Tibial artery (tissue), 4 donors: ENCODE results near the gene PARP11.

Experiments used
- DNase-seq, 2 donors: peaks; one replicate each; pipeline ENCODE4 v3.0.0-alpha.2; 2019
- H3K27ac ChIP-seq, 2 donors: fragments of 200-600 bp; sonication (generic) in 1 of 2; 1 replicate in 1 of 2; 2 replicates in 1 of 2; pipeline ENCODE4 v1.5.1; 2018 to 2019; ENCODE audit warnings: mild to moderate bottlenecking in 1 of 2
- H3K27me3 ChIP-seq, 2 donors: fragments of 200-600 bp; sonication (generic) in 1 of 2; one replicate each; pipeline versions ENCODE4 v1.5.1 to v1.6.0; 2016 to 2019
- H3K36me3 ChIP-seq, 3 donors: fragments of 200-600 bp; sonication (generic) in 2 of 3; one replicate each; pipeline ENCODE4 v1.5.1; 2016 to 2019; ENCODE audit warnings: mild to moderate bottlenecking in 2 of 3
- H3K4me1 ChIP-seq, 4 donors: fragments of 200-600 bp; sonication (generic) in 2 of 4; 1 replicate in 3 of 4; 2 replicates in 1 of 4; pipeline ENCODE4 v1.5.1; 2016 to 2019
- H3K4me3 ChIP-seq, 2 donors: fragments of 200-600 bp; sonication (generic) in 1 of 2; 1 replicate in 1 of 2; 2 replicates in 1 of 2; pipeline ENCODE4 v1.5.1; 2018 to 2019; ENCODE audit warnings: mild to moderate bottlenecking in 2 of 2
- H3K9me3 ChIP-seq, 3 donors: fragments of 200-600 bp; sonication (generic) in 1 of 3; one replicate each; pipeline ENCODE4 v1.5.1; 2016 to 2019
- intact Hi-C: fragments of 100-400 bp; cut with DNase I; formaldehyde crosslinking; loops from one replicate; pipeline ENCODE4 v1.15.0; 2023; ENCODE audit warnings: low total_unique reads
- TF ChIP-seq, protein P1 (sequence below), 2 experiments: fragments of 200-600 bp in 1 of 2; fragments of 450-650 bp in 1 of 2; IDR thresholded peaks; one replicate each; pipeline ENCODE4 v1.5.1; 2017 to 2019; ENCODE audit warnings: antibody characterized with exemption in 2 of 2, mild to moderate bottlenecking in 1 of 2, moderate library complexity in 1 of 2

PARP11 gene

DNA sequence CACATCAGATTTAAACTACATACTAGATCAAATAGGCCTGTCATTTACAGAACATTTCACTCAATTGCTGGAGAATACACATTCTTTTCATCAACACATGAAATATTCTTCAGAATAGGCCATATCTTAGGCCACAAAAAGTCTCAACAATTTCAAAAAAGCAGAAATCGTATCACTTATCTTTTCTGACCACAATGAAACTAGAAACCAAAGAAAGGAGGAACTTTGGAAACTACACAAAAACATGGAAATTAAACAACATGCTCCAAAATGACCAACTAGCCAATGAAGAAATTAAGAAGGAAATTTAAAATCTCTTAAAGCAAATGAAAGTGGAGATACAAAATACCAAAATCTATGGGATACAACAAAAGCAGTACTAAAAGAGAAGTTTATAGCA is 35.1 kb downstream of the PARP11 start:
- H3K4me1 ChIP-seq: no peaks in the 10 kb centered on the region
- no peak overlapping the region for H3K27ac ChIP-seq
- no peaks in the 10 kb centered on the region for H3K27me3 ChIP-seq
- no peaks in the 10 kb centered on the region for H3K9me3 ChIP-seq
- no peak for DNase-seq
- no peak overlapping the region for H3K4me3 ChIP-seq
- no peaks in the 10 kb centered on the region for H3K36me3 ChIP-seq
- intact Hi-C loops: no loop called here
- TF ChIP-seq, protein P1, sequence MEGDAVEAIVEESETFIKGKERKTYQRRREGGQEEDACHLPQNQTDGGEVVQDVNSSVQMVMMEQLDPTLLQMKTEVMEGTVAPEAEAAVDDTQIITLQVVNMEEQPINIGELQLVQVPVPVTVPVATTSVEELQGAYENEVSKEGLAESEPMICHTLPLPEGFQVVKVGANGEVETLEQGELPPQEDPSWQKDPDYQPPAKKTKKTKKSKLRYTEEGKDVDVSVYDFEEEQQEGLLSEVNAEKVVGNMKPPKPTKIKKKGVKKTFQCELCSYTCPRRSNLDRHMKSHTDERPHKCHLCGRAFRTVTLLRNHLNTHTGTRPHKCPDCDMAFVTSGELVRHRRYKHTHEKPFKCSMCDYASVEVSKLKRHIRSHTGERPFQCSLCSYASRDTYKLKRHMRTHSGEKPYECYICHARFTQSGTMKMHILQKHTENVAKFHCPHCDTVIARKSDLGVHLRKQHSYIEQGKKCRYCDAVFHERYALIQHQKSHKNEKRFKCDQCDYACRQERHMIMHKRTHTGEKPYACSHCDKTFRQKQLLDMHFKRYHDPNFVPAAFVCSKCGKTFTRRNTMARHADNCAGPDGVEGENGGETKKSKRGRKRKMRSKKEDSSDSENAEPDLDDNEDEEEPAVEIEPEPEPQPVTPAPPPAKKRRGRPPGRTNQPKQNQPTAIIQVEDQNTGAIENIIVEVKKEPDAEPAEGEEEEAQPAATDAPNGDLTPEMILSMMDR (IDR thresholded peaks at IDR 0.05): no peak

DNA sequence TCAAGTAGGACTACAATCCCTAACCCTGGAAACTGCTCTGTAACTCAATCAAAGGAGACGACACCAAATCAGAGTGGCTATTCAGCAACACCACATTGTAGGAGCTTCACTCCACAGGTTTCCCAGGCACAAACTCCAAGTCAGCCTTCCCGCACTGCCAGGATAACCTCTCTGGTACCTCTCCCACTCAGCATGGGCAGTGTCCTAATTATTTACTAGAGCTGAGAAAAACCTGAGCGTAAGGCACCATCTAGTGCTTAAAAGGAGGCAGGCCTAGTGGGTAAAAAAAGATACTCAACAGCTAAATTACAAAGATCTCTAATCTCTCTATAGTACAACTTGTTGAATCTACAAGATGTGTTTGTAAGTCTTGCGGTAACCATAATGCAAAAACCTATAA is 36.1 kb downstream of the PARP11 start:
- Histone ChIP-seq H3K4me3 (no peak overlapping the region), H3K36me3 (no peaks in the 10 kb centered on the region), H3K4me1 (no peaks in the 10 kb centered on the region), H3K9me3 (no peaks in the 10 kb centered on the region), H3K27me3 (no peaks in the 10 kb centered on the region), H3K27ac (no peak overlapping the region)
- no peak for DNase-seq
- intact Hi-C loops: no loop called here
- TF ChIP-seq, protein P1 (IDR thresholded peaks at IDR 0.05): no peak

DNA sequence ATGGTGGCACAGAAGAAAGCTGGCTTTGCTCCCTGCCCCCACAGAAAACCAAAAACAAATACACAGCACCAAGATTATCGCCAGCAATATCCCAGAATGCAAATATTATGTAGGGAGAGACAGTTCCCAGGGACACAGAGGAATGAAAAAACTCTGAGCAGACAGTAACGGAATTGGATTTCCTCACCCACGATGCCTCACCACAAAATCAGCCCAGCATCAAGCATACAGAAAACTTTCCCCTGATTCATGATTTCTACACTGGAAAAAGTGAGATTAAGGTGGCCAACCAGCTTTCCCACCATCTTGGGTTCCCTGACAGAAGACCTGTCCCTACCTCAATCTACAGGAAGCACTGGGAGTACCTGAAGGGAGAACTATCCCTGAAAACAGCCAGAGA is 36.6 kb downstream of the PARP11 start:
- Histone ChIP-seq H3K36me3 (no peaks in the 10 kb centered on the region), H3K27ac (no peak overlapping the region), H3K4me1 (no peaks in the 10 kb centered on the region), H3K27me3 (no peaks in the 10 kb centered on the region), H3K4me3 (no peak overlapping the region), H3K9me3 (no peaks in the 10 kb centered on the region)
- TF ChIP-seq, protein P1 (IDR thresholded peaks at IDR 0.05): no peak
- intact Hi-C loops: no loop called here
- no peak for DNase-seq

DNA sequence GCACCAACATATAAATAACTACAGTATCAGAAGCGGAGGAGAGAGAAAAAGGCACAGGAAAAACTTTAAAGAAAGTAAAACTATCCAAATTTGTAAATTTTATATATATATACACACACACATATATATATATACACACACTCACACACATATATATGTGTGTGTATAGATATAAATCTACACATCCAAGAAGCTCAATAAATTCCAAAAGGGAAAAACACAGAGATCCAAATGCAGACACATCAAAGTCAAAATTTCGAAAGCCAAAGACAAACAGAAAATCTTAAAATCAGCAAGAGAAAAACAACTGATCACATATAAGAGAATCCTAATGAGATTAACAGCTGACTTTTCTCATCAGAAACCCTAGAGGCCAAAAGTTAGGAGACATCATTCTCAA is 37.3 kb downstream of the PARP11 start:
- TF ChIP-seq, protein P1 (IDR thresholded peaks at IDR 0.05): no peak
- no peak for DNase-seq
- Histone ChIP-seq H3K9me3 (no peaks in the 10 kb centered on the region), H3K4me3 (no peak overlapping the region), H3K36me3 (no peaks in the 10 kb centered on the region), H3K27ac (no peak overlapping the region), H3K4me1 (no peaks in the 10 kb centered on the region), H3K27me3 (no peaks in the 10 kb centered on the region)
- intact Hi-C loops: no loop called here

DNA sequence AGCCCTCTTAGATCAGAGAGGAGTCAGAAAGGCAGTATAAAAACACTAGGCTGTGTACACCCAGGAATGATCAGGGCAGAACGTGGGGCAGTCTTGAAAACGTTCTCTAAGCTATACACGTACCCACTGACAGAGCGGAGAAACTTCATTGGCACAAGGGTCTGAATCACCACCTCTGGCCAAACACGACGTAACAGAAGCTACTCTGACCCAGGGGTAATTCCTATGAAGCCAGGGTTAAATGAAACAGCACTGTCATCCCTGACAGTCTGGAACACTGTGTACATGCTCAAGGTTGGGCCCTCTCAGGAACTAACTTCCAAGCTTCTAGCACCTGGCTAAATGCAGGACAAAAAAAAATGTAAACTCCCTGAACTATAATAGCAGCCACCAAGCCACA is 38.4 kb downstream of the PARP11 start:
- no peak for DNase-seq
- no peaks in the 10 kb centered on the region for H3K4me1 ChIP-seq

More for the DNA sequence above, 38.4 kb downstream of the PARP11 start:
- TF ChIP-seq, protein P1 (IDR thresholded peaks at IDR 0.05): no peak
- Histone ChIP-seq H3K27me3 (no peaks in the 10 kb centered on the region), H3K36me3 (peaks cover 0 to under 1% (median 0%) of the 10 kb centered on the region in 3 donors), H3K27ac (no peak overlapping the region), H3K4me3 (no peak overlapping the region), H3K9me3 (no peaks in the 10 kb centered on the region)
- intact Hi-C loops: no loop called here
